Embryonic facial prominence (tissue), 1 donor: Measurements from ENCODE around the gene KCNMB1.

Source experiments
- DNase-seq: peaks from one replicate; pipeline ENCODE4 v3.0.0-alpha.2; 2016; ENCODE audit errors: extremely low spot score

KCNMB1 gene

DNA sequence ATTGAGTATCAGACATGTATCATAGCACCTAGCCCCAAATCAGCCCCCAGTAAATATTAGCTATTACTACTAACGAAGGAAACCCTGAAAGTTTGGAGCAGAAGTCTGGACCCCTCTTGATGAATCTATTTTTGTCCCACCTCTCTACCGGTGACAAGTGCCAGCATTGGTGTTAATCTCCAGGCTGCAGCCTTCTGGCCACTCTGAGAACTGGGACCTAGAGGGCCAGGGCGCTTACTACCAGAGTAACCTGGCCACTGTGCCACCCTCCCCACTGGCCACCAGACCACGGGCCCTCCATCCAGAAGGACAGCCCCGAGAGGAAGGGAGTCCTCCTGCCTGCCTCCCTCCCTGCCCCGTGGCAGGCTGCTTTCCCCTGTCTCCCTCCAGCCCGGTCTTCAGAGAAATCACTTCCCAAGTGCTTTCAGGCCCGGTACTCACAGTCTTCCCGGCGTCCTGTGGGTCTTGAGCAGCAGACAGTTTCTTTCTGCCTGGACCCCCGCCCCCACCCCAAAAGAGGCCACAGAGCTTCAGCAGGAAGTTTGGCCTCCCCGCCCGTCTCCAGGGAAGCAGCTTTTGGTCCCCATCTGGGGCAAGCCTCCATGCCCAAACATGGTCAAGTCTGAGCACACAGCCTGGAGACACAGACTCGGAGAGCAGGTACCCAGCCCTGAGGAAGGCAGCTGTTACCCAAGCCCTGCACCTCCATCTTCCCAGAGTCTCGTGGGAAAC, at the start of gene KCNMB1:
Gene KCNMB1 (minus strand): TSS at position 550 of the 732 bp plus-strand sequence. CDS start 3,920 bp downstream, outside the sequence.
- no peak for DNase-seq

DNA sequence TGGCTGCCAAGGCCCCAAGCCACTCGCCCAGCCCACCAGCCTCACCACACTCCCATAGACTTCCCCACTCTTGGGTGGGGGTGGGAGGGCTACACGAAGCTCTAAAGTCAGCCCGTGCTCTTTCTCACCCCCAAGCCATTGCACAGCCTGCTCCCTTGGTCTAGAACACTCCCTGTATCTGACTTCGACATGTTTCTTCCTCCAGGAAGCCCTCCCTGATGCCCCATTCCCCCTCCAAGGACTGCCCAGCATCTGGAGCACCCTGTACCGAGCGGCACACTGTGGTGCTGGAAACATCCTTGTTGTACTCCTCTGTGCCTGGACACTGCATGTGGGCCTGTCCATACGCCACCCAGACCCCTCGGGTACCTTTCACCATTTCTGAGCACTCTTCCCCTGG, 49.4 kb upstream of the KCNMB1 start:
- no peak for DNase-seq

- no peak for DNase-seq
Observed at GRCh38 chr5:170437621-170438375, 48.6 kb upstream of the KCNMB1 start.

GRCh38 chr5:170436335-170436734, 47.2 kb upstream of the KCNMB1 start:
- no peak for DNase-seq

- DNase-seq, result peak; percentile 22
Observed at GRCh38 chr5:170434966-170435605, 45.9 kb upstream of the KCNMB1 start.

- DNase-seq, result no peak
Observed at GRCh38 chr5:170432669-170433068, 43.5 kb upstream of the KCNMB1 start.

DNA sequence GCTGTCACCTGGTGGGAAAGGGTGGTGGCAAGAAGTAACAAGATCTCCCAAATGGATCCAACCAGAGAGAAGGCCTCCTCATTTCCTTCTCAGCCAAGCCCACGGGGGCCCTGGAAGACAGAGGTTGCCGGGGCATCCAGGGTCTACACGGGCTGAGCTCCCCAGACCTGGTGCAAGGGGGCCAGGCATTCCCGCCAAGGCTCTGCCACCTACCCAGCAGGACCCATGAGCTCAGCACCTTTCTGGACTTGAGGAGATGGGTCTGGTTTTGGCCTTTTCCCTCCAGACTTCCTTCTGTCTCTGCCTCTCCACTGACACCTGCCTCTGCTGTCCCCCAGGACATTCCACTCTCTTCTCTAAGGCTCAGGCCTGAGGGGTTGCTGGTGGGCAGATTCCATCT, 42.4 kb upstream of the KCNMB1 start:
- DNase-seq, result no peak

DNA sequence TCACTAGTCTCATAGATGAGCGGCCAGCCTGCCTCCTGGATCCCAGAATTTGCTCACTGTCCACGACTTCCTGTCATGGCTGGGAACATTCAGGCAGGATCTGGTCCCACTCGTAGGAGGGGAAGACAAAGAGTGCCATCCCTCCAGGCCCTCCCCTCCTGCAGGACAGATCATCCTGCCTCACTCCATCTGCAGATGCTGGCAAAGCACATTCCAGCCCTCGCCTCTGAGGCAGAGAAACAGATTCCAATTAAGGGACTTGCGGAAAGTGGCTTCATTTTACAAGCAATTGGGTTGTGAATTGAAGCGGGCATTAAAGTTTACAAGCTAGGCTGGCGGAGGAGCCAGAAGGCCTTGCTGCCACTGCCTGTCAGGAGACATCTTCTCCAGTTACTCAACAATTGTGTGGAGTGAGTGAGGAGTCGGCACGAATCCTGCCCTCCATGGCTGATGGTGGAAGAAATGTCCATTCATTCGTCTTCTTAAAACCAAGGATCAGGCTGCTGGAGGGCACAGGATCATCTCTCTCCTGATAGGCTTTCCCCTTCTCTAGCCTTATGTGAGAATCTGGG, 41.8 kb upstream of the KCNMB1 start:
- DNase-seq, result no peak

DNA sequence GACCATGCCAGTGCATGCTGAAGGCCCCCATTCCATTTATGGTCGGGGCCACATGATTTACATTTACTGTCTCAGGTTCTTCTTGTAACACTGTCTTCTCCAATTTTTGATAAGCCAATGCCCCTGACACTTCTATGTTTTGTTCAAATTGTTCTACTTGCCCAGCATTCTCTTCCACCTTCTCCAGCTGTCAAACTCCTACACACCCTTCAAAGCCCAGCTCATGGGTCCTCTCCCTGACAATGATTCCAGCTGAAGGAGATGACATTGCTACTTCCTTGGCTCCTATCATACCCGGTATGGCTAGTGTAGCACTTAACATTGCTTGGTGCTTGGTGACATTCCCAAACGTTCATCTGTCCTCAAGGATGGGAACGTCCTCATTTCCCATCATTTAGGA, 41.1 kb upstream of the KCNMB1 start:
- no peak for DNase-seq

GRCh38 chr5:170429014-170429413, 39.8 kb upstream of the KCNMB1 start:
- DNase-seq, result no peak

DNA sequence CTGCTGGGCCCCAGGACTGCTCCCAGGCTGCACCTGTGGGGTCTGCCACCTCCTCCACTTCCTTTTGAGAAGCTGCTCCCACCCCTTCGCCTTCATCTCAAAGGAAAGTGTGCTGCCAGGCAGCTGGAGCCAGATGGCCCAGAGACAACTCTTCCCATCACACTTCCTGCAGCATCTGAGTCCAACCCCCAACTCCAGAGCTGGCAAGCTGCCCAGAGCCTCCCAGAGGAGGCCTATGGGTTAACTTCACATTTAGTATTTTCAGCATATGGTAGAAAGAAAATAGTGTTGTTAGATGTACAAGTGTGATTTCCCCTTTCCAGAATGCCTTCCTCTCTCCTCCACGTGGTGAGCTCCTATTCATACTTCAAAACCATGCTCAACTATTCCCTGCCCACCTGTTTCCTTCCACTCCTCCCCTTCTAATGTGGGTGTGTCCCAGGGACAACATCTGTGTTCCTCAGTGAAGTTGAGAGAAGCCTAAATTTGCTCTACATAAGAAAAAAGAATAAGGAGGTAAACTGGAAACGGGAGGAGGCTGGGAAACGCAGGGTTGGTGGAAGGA, 38.6 kb upstream of the KCNMB1 start:
- peak; percentile 45 for DNase-seq

- DNase-seq, result no peak
Observed at GRCh38 chr5:170426786-170427185, 37.6 kb upstream of the KCNMB1 start.

DNA sequence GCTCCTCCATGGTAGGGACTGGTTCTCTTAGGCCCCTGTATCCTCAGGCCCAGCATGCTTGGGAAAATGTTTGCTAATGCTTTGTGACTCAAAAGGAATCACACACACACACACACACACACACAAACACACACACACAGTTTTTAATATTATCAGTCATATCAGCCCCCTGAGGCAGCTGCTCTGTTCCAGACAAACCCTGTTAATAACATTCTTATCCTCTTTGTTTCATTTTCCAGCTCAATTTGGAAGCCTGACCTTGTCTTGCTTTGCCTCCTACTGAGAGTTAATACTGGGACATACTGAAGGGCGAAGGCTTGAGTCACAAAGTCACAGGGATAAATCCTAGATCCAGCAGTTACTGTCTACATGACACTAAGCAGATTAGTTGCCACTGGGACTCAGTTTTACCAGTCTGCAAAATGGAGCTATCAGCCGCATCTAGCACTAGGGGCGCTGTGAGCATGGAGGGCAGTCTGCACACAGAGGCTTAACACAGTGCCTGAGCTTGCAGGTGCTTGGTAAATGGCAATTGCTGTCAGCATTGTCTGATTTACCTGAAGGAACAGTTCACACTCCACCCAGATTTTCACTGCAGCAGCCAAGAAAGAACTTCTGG, 37.1 kb upstream of the KCNMB1 start:
- DNase-seq, result no peak

DNA sequence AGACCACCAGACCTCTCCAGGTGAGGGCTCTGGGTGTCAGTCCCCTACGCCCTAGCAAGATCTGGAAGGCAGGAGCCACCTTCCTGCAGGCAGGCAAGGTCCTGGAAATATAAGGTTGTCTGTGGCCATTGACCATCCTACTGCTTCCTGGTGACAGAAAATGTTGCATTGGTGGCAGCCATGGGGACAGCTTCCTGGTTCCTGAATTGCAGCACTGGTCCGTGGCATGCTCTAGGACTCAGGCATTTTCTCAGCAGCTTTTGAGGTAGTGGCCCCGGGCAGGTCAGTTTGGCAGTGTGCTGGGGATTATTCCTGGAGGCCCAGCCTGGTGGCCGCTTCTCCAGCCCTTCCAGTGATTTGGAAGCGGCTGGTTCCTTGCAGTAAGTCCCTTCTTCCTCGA, 36.6 kb upstream of the KCNMB1 start:
- no peak for DNase-seq

DNA sequence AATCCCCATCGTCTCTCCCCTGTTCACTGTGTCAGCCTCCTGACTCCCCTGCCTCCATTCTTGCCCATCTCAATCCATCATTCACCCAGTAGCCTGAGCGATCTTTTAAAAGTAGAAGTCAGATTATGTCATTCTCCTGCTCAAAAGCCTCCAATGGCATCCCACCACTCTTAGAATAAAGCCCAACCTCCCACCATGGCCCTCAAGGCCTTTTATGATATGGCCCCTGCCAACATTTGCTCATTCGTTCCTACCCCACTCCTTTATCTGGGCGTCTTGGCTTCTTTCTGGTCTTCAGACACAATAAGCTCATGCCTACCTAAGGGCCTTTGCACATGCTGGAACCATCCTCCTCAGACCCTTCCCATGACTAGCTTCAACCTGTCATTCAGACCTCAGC, 35.5 kb upstream of the KCNMB1 start:
- DNase-seq, result no peak

GRCh38 chr5:170423692-170424091, 34.5 kb upstream of the KCNMB1 start:
- DNase-seq, result no peak

GRCh38 chr5:170421826-170422225, 32.7 kb upstream of the KCNMB1 start:
- DNase-seq, result no peak

- DNase-seq, result no peak
Observed at GRCh38 chr5:170420806-170421412, 31.7 kb upstream of the KCNMB1 start.

GRCh38 chr5:170419643-170420042, 30.5 kb upstream of the KCNMB1 start:
- no peak for DNase-seq

- DNase-seq, result no peak
Observed at GRCh38 chr5:170418736-170419135, 29.6 kb upstream of the KCNMB1 start.

- no peak for DNase-seq
Observed at GRCh38 chr5:170416526-170416925, 27.4 kb upstream of the KCNMB1 start.
